Effector CD8-positive, alpha-beta T cell (primary cell): ENCODE results near the gene AQP7.
"Not testable (repeated sequence)": the region's sequence is repeated elsewhere in the genome, so short reads cannot be mapped to it uniquely, and the experiment has no call there.

Experiments
- DNase-seq: peaks from one replicate; lab custom pipeline; 2025; lab: John Stamatoyannopoulos, UW

The AQP7 gene

GRCh38 chr9:33374634-33375237 lies 27.6 kb downstream of the AQP7 start:
- DNase-seq = peak; percentile 53

- DNase-seq = no peak
Measured at GRCh38 chr9:33374190-33374589, 28.2 kb downstream of the AQP7 start.

GRCh38 chr9:33372900-33373299 lies 29.5 kb downstream of the AQP7 start:
- DNase-seq = no peak

- DNase-seq = no peak
Measured at GRCh38 chr9:33366979-33367480, 35.3 kb downstream of the AQP7 start.

- not testable (repeated sequence) for DNase-seq
Measured at GRCh38 chr9:33364814-33365213, 37.6 kb downstream of the AQP7 start.

- DNase-seq = no peak
Measured at GRCh38 chr9:33364127-33364526, 38.2 kb downstream of the AQP7 start.

GRCh38 chr9:33358641-33359040 lies 43.7 kb downstream of the AQP7 start:
- not testable (repeated sequence) for DNase-seq

- DNase-seq = no peak
Measured at GRCh38 chr9:33355933-33356332, 46.4 kb downstream of the AQP7 start.

GRCh38 chr9:33354651-33355211 lies 47.6 kb downstream of the AQP7 start:
- no peak for DNase-seq

GRCh38 chr9:33351547-33351946 lies 50.8 kb downstream of the AQP7 start:
- no peak for DNase-seq

- DNase-seq = no peak
Measured at GRCh38 chr9:33350310-33350709, 52.1 kb downstream of the AQP7 start.

- DNase-seq = no peak
Measured at GRCh38 chr9:33349743-33350142, 52.6 kb downstream of the AQP7 start.

GRCh38 chr9:33348998-33349397 lies 53.4 kb downstream of the AQP7 start:
- DNase-seq = no peak

GRCh38 chr9:33346564-33346963 lies 55.8 kb downstream of the AQP7 start:
- no peak for DNase-seq

- DNase-seq = no peak
Measured at GRCh38 chr9:33344145-33344544, 58.2 kb downstream of the AQP7 start.

- no peak for DNase-seq
Measured at GRCh38 chr9:33341182-33341581, 61.2 kb downstream of the AQP7 start.

GRCh38 chr9:33340186-33340585 lies 62.2 kb downstream of the AQP7 start:
- no peak for DNase-seq
